A204.1 (cell line): ENCODE data around the gene GSE1.

Source experiments
- FAIRE-seq: peaks from 2 replicates; lab custom pipeline; 2012; peaks lifted over from hg19 to GRCh38; lab: Jason Lieb, UNC

Gene GSE1

DNA sequence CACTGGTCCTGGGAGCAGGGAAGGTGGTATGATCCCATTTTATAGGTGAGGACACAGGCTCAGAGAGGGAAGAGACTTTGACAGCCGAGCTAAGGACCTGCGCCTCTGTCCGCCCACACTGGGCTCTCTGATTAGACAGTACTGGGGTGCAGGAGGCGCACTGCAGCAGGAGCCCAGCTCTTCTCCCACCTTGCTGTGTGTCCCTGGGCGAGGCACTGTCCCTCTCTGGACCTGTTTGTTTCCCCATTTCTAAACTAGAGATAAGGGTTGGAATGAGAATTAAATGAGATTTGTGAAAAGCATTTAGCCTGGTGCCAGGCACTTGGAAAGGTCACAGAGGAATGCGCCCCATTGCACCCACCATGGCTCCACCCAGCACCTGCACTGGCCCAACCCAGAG lies 95.2 kb downstream of the GSE1 start:
- no peak for FAIRE-seq

DNA sequence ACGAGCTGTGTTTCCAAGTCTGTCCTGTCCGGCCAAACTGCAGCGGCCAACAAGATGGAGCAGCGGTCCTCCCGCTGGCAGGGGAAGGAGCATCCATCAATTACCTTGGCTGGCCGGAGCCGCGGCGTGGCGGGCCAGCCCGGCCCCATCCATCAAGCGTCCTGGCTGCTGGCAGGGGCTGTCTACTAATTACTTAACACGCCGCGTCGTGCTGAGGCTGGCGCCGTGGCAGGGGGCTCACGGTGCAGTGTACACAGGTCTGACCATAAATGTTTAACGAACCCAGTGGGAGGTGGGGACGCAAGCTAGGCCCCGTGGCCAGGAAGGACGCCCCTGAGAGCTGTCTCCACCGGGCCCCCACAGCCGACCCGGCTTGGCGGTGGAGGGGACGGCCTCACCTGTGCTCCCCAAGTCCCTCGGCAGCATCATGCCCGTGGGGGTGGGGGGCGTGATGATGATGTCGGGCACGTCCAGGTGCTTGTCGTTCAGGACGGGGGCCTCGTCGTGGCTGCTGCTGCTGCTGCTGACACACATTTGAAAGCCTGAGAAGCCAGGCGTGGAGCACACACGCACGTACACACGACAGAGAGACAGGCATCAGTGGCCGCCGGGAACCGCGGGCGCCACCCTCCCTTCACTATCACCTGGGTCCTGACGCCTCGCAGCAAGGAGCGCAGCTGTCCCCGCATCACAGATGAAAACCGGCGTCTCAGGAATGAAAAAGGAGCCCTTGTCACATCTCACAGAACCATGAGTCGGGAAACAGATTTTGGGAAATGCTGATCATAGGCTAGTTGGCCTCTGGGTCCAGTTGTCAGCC lies 96.9 kb downstream of the GSE1 start:
- no peak for FAIRE-seq

DNA sequence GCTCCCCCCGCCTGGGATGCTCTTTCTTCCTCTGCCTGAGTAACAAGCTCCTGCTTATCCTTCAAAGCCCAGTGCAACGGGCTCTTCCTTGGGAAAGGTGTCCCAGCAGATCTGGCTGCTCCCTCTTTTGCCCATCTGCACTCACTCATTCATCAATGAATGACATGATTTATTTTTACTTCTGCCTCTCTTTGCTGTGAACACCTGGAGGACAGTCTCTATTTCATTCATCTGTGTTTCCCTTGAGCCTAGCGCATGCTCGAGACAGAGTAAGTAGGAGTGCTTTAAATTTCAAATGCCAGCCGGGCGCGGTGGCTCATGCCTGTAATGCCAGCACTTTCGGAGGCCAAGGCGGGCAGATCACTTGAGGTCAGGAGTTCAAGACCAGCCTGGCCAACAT lies 97.6 kb downstream of the GSE1 start:
- FAIRE-seq: no peak

DNA sequence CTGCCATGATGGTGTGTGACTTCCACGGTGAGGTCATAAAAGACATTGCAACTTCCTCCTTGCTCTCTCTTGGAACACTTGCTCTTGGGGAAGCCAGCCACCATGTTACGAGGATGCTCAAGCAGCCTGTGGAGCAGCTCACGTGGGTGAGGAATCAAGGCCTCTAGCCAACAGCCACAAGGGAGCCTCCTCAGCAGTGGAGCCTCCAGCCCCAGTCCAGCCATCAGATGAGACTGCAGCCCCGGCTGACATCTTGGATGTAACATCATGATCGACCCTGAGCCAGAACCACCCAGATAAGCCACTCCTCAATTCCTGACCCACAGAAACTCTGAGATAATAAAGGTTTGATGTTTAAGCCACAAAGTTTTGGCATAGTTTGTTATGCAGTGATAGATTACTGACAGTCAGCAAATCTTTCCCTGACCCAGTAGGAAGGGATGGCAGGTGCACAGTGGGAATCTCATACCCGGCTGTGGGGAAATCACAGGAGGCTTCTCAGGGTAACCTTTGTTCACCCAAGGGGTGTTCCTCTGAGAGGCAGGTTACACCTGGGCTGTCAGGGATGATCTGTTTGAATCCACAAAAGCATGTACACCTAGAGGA lies 99.0 kb downstream of the GSE1 start:
- no peak for FAIRE-seq

- no peak for FAIRE-seq
Observed at GRCh38 chr16:85712801-85713200, 99.7 kb downstream of the GSE1 start.

GRCh38 chr16:85715169-85716021 lies 102.3 kb downstream of the GSE1 start:
- FAIRE-seq: no peak

DNA sequence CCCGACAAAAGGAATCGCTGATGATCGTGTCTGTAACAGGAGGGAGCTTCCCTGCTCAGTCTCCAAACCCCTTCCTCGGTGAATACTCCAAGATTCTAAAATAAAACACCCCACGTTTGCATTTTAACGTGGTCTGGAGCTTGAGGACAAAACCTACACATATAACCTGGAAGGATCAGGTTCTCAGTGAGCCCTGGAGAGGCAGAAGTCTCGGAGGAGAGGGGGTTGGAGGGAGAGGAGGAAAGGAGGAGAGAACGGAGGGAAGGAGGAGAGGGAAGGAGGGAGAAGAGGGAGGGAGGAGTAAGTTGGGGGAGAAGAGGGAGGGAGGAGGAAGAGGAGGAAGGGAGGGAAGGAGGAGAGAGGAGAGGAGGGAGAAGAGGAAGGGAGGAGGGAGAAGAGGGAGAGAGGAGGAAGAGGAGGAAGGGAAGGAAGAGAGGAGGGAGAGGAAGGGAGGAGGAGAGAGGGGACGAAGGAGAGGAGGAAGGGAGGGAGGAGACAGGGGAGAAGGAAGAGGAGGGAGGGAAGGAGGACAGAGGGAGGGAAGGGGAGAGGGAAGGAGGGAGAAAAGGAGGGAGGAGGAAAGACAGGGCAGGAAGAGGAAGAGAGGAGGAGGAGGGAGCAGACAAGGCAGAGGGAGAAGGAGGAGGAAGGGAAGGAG lies 103.0 kb downstream of the GSE1 start:
- FAIRE-seq: no peak

DNA sequence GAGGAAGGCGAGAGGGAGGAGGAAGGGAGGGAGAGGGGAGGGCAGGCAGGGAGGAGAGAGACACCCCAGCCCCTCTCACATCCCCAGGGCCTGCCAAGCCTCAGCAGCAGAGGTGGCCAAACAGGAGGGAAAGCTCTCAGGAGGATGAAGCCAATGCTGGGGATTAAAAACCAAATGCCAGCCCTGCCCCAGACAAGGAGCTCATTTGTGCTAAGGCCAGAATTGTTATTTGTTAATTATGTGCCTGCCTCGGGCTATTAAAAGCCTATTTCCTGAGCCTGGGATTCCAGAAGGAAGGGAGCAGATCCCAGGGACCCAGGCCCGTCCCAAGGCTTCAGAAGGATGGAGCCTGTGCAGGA lies 103.5 kb downstream of the GSE1 start:
- no peak for FAIRE-seq

DNA sequence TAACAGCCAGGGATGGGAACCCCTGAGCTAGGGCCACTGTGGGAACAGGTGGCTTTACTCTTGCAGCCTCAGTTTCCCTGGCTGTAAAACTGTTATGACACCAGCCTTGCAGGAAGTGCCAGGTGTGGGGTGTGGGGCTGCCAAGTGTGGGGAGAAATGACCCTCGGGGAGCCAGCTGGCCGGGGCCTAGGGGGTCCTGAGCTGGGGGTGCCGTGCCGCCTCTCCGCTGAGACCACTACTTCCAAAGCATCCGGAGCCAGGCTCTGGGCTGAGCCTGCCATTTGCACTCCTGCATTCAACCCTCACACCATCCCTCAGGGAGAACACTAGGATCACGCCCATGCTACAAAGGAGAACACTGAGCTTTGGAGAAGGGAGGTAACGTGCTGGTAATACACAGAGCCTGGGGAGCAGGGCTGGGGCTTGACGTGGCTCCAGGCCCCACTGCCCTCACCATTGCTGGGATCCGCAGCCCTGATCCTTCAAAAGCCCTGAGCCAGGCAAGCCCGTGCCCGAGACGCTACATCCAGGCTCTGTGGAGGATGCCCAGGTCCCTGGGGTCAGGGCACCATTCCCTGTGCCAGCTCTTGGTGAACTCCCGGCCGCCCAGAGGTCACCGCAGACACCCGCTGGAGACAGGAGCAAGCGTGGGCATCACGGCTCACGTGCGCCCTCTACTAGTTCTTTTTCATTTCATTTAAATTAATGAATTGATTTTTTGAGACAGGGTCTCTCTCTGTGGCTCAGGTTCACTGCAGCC lies 104.5 kb downstream of the GSE1 start:
- FAIRE-seq: no peak

DNA sequence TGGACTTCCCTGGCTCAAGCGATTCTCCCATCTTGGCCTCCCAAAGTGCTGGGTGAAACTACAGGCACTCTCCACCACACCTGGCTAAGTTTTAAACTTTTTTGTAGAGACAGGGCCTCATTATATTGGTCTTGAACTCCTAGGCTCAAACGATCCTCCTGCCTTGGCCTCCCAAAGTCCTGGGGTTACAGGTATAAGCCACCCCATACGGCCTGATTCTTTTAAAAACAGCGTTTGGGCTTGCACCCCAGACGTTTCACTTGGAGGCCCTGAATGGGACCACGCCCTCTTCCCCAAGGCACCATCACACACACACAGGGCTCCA lies 105.0 kb downstream of the GSE1 start:
- no peak for FAIRE-seq

DNA sequence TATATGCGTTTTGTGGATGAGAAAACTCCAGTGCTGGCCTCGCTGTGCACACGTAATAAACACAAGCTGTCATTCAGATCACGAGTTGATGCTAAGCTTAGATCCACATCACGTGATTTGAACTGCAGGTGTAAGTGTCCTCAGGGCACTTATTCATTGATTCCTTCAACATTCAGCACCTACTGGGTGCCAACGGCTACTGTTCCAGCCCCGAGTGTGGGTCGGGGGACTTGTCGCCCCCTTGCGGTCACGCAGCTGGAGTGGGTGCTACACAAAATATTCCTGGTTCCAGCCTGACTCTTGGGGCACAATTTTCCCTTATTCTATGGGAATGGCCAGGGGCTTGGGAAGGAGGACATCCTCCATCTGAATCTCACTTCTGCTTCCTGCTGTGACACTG lies 105.6 kb downstream of the GSE1 start:
- FAIRE-seq: no peak

DNA sequence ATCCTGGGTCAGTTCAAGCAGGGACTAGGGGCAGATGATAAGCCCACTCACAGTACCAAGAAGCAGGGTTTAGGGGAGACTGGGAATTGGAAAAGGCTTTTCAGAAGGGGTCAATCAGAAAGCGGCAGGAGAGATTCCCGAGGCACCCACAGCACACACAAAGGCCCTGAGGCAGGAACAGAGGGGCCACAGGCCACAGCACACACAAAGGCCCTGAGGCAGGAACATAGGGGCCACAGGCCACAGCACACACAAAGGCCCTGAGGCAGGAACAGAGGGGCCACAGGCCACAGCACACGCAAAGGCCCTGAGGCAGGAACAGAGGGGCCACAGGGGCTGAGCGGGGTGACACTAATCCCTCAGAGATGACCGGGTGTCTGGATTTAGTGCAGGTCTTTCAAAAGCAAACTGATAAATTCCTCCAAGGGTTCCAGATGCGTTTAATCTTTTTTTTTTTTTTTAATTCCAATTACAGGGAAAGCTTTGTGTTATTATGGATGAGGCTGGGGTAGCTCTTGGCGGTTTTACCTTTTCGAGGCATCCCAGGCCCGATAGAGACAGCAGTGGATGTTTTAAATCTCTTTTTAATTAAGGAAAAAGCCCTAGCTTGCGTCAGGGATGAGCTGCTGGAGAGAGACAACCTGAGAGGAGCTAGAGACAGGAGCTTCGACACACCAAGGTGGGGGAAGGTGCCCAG lies 106.6 kb downstream of the GSE1 start:
- FAIRE-seq: no peak

GRCh38 chr16:85720302-85720637 lies 107.1 kb downstream of the GSE1 start:
- no peak for FAIRE-seq

DNA sequence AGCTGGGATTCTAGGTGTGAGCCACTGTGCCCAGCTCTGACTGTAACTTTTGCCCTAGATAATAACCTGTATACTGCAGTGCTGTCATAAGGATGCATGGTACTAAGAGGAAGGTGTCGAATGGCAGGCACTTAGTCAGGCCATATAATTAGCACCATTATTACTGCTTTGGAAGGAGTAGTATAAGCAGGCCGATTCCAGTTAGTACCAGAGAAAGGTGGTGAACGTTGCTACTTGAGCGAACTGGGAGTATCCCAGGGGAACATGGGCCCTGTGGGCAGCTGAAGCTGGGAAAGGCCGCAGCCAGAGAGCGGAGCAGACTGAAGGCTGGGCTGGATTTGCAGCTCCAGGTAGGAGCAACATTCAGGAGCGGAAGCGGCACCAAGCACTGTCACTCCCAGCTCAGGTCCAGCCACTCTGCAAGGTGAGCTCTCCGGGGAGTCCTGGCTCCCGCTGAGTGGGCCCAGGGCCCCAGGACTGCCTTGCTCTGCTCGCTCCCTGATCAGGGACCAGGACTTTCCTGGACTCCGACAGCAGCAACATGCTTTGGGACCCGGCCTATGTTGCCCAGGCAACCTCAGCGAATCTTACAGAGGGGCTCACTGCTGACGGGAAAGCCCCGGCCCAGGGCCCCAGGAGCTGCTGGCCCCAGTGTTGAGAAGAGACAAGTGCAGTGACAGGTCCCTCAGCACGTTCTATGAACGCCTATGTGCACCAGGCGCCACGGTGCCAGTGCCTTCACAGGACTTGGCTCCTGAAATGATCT lies 109.2 kb downstream of the GSE1 start:
- no peak for FAIRE-seq

- FAIRE-seq: no peak
Observed at GRCh38 chr16:85724126-85724879, 111.2 kb downstream of the GSE1 start.

DNA sequence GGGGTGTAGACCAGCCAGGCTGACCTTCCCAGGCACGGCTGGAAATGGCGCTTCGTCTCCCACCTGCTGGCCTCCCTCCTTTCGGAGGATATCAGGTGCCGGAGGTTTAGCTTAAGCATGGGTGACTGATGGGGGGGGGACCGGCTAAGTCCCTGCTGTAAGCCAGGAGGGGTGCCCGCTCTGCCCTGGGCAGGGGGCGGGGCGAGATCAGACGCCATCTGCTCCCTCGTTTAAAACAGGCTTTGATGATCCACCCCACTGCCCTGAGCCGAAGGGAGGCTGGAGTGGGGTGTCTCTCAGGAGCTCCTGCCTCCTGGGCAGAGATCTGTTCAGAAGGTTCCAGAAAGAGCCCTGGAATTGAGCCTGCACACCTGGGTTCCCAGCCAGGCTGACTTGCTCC lies 111.8 kb downstream of the GSE1 start:
- no peak for FAIRE-seq
